Spleen (tissue), 11 donors: Measurements from ENCODE around the gene MELTF. TPM values are rescaled to one million over a fixed set of nuclear protein-coding genes. Genes with fewer than 3 reads are reported as not detected.

Source experiments
- DNase-seq: peaks from one replicate; pipeline ENCODE4 v3.0.0-alpha.2; 2020
- H3K27ac ChIP-seq, 8 donors: fragments of 200-600 bp; sonication (generic) in 7 of 8; 1 replicate in 4 of 8; 2 replicates in 4 of 8; pipeline versions ENCODE4 v1.5.0 to v1.8.0; 2016 to 2021; ENCODE audit warnings: inconsistent platforms in 4 of 8, mild to moderate bottlenecking in 4 of 8, moderate library complexity in 1 of 8
- H3K27me3 ChIP-seq, 7 donors: fragments of 200-600 bp; sonication (generic) in 6 of 7; replicated peaks in 1 of 7; 1 replicate in 4 of 7; 2 replicates in 3 of 7; pipeline versions ENCODE4 v1.5.0 to v1.8.0; 2016 to 2021; ENCODE audit warnings: inconsistent platforms in 3 of 7, mild to moderate bottlenecking in 1 of 7
- H3K36me3 ChIP-seq, 6 donors: fragments of 200-600 bp; sonication (generic) in 5 of 6; 1 replicate in 4 of 6; 2 replicates in 2 of 6; pipeline versions ENCODE4 v1.5.0 to v1.8.0; 2016 to 2021; ENCODE audit warnings: inconsistent platforms in 2 of 6
- H3K4me1 ChIP-seq, 6 donors: fragments of 200-600 bp; sonication (generic) in 5 of 6; 1 replicate in 3 of 6; 2 replicates in 3 of 6; pipeline versions ENCODE4 v1.5.0 to v1.8.0; 2016 to 2021; ENCODE audit warnings: inconsistent platforms in 3 of 6
- H3K4me3 ChIP-seq, 8 donors: fragments of 200-600 bp; sonication (generic) in 7 of 8; 1 replicate in 4 of 8; 2 replicates in 4 of 8; pipeline versions ENCODE4 v1.5.0 to v1.8.0; 2016 to 2021; ENCODE audit warnings: inconsistent platforms in 4 of 8, mild to moderate bottlenecking in 4 of 8, moderate library complexity in 2 of 8
- H3K9me3 ChIP-seq, 8 donors: fragments of 200-600 bp; sonication (generic) in 7 of 8; 1 replicate in 4 of 8; 2 replicates in 4 of 8; pipeline versions ENCODE4 v1.5.0 to v1.8.0; 2016 to 2021; ENCODE audit warnings: inconsistent platforms in 4 of 8
- CTCF ChIP-seq, 11 experiments: fragments of 200-600 bp in 7 of 11; fragments of 450-650 bp in 4 of 11; sonication (generic) in 4 of 11; IDR thresholded peaks in 8 of 11; conservative IDR thresholded peaks in 3 of 11; 1 replicate in 7 of 11; 2 replicates in 4 of 11; pipeline versions ENCODE4 v1.4.0 to v1.8.0; 2016 to 2021; ENCODE audit warnings: antibody characterized with exemption in 11 of 11, inconsistent platforms in 4 of 11, mild to moderate bottlenecking in 1 of 11
- POLR2A ChIP-seq, 3 donors: fragments of 450-650 bp; IDR thresholded peaks; one replicate each; pipeline ENCODE4 v1.5.1; 2017; ENCODE audit warnings: antibody characterized with exemption in 3 of 3, mild to moderate bottlenecking in 1 of 3
- POLR2AphosphoS5 ChIP-seq, 3 donors: sonication (generic); formaldehyde crosslinking; IDR thresholded peaks; one replicate each; pipeline ENCODE4 v1.5.1; 2017; ENCODE audit warnings: antibody characterized with exemption in 3 of 3
- WGBS, 5 donors: extraction: QIAGEN DNeasy Blood & Tissue Kit in 3 of 5; methylation state at CpG; one replicate each; pipeline versions ENCODE4 v1.1.5 to v1.1.7; 2013 to 2018; 5-methylcytosine and 5-hydroxymethylcytosine counted together
- intact Hi-C: fragments of 100-400 bp; cut with DNase I; formaldehyde crosslinking; loops from one replicate; pipeline ENCODE4 v1.15.0; 2023; ENCODE audit warnings: low total_unique reads
- polyA plus RNA-seq, 3 donors: library from polyadenylated mRNA; stranded (reverse); fragments of 200-250 nt; gene quantifications; one replicate each; pipeline ENCODE4 v1.2.1, GENCODE V29; 2013
- total RNA-seq, 7 donors: library from RNA; depleted of rRNA in 3 of 7; stranded (reverse); fragments of >200 nt in 3 of 7; fragmentation: NEBNext Ultra II Directional in 4 of 7; extraction: Animal tissue kit (Norgen Biotek cat#: 25700) in 4 of 7; gene quantifications; one replicate each; pipeline versions ENCODE4 v1.1.0 to v1.2.1, GENCODE V29; 2016 to 2021
- donor health status: healthy with polysubstance abuse.
- donor health status: DM: no; HTN: no; CAD: no; lungs with moderate emphysema.
- donor health status: DM: no; HTN: no; CAD: no.
- donor health status: Bipolar disorder and iron deficiency.
- donor health status: healthy.
- donor health status: DM: no; HTN: no; CAD: no.
- donor health status: DM: yes; HTN: yes; CAD: no.

MELTF gene
- total and polyA plus RNA-seq, 10 donors = 0.41 to 3.9 (median 1.4) TPM

DNA sequence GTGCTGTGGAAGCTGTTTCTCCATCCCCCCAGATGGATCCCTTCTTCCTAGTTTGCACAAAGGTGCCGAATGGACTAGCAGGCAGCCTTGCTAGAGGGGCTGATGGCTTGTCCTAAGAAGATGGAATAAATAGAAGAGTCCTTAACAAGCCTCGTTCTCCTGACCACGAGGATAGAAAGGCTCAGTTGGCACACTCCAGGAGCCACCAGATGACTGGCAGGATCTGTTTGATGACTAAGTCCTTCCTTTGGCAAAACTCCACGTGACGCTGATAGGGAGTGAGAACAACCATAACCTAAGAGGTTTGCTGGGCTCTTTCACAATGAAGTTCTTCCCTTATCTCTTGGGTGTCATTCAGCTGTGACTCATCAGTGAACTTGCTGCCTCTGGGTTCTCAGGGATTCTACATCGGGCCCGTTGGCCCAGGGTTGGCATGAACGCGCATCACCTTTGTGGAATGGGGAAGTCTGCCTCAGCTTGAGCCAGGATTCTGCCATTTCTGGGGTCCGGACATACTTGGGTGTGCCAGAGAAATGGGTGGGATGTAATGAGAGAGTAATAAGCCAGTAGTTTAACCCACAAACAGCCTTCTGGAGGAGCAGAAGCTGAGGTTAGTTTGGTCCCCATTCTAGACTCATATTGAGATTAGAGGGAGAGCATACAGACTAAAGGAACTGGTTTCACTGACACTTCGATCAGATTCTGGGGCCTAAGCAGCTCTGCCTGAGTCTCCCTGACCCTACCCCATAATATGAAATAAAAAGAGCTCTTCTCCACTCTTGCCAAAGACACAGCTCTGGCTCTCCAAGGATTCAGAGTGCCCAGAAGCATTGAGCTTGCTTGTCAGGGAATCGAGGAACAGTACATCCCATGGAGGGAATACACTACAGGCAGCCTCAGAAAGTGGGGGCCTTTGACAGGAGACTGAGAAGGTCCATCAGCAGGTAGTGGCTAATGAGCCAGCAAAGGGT, 2.0 kb upstream of the MELTF start:
- WGBS, 5 donors = 43 to 68% (median 53%) methylated on average over 11 to 12 of the region's 12 CpGs
- no peak for DNase-seq
- TF ChIP-seq CTCF (IDR thresholded peaks at IDR 0.05 in 8 of 11, conservative IDR thresholded peaks at IDR 0.05 in 3 of 11) = no peak
- TF ChIP-seq POLR2AphosphoS5 (IDR thresholded peaks at IDR 0.05) = peak in 1 of 3 donors; percentile 59
- no peak overlapping the region for H3K4me3 ChIP-seq
- no peak overlapping the region for H3K27ac ChIP-seq
- H3K4me1 ChIP-seq = peaks cover 6 to 35% (median 18%) of the 10 kb centered on the region in 6 donors
- no peaks in the 10 kb centered on the region for H3K36me3 ChIP-seq
- H3K27me3 ChIP-seq = peaks cover 0 to 84% (median 21%) of the 10 kb centered on the region in 7 donors
- intact Hi-C loops = no loop called here
- no peaks in the 10 kb centered on the region for H3K9me3 ChIP-seq

DNA sequence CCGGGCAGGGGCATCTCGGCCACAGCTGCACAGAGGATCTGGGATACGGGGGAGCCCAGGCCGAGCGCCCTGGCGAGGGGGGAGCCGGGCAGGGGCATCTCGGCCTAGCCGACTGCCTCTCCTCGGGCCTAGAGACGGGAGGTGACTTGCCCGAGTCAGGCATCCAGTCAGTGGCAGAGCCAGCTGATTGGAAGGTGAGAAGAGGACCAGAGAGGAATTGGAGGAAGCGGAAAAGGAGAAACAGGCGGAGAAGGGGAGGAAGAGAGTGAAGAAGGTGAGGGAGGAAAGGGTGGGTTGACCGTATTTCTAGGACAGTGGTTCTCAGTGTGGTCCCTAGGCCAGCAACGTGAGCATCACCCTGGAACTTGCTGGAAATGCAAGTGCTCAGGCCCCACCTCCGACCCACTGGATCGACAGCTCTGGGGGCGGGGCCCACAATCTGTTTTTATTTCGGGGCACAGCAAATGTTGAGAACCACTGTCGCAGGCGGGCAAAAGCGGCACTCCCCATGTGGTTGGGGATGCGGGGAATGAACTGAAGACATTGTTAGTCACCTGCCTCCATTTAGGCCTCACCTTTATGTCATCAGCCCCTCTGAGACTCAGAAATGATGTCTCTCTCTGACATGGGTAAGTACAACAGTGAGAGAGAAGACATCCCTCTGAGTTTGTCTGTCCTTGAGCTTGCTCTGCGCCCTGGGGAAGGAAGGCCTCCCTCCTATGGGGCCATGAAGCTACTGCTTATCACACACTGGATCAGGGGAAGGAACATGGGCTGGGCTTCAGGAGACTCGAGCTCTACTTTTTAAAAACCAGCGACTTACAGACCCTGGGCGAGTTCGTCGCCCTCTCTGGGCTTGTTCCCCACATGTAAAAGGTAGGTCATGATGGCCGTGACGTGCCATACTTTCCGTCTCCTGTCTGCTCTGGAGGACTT, 1.0 kb upstream of the MELTF start:
- H3K9me3 ChIP-seq = no peaks in the 10 kb centered on the region
- peaks cover 0 to 84% (median 18%) of the 10 kb centered on the region in 7 donors for H3K27me3 ChIP-seq
- no peak overlapping the region for H3K27ac ChIP-seq
- intact Hi-C loops = no loop called here
- 77 to 90% (median 81%) methylated on average over 31 to 33 of the region's 33 CpGs for WGBS, 5 donors
- H3K36me3 ChIP-seq = no peaks in the 10 kb centered on the region
- peak overlapping the region in 1 of 8 donors; percentile 9 for H3K4me3 ChIP-seq
- no peak for TF ChIP-seq POLR2AphosphoS5 (IDR thresholded peaks at IDR 0.05)
- peaks cover 6 to 35% (median 17%) of the 10 kb centered on the region in 6 donors for H3K4me1 ChIP-seq
- no peak for DNase-seq

DNA sequence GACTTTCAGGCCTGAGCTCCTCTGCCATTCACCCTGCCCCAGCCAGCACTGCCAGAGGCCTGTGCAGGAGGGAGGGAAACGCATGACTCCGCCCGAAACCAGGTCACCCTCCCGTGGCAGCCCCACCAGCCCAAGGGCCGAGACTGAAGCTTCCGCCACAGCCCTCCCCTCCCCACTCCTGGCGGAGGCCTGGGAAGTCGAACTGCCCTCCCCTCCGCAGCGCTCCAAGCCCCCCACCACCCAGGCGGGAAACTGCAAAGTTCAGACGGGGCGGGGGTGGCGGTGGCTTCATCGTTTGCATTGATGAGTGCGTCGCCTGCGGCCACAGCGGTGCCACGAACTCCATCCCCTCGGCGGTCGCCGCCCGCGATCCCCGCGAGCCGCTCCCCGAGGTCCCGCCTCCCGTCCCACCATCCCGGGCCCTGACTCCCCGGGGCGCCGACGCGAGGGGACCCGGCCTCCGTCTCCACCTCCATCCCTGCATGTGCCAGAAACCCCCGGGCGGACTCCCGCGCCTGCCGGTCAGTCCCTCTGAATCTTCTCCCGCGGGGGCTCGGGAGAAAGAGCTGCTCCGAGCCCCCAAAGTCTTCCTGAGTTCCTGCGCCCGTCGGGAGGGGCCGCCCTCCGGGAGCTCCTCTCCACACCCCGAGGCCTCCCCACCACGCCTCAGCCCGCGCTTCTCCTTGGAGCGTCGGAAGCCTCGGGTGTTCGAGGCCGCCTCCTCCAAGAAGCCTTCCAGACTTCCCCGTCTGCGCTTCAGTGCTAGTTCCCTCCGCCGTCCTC, 698 bp downstream of the MELTF start:
- no peak for TF ChIP-seq POLR2A (IDR thresholded peaks at IDR 0.05)
- no peak for TF ChIP-seq POLR2AphosphoS5 (IDR thresholded peaks at IDR 0.05)
- no peak for TF ChIP-seq CTCF (IDR thresholded peaks at IDR 0.05 in 8 of 11, conservative IDR thresholded peaks at IDR 0.05 in 3 of 11)
- DNase-seq = peak; percentile 75
- peaks cover 6 to 47% (median 21%) of the 10 kb centered on the region in 6 donors for H3K4me1 ChIP-seq
- intact Hi-C loops = no loop called here
- WGBS, 5 donors = 3 to 8% (median 5%) methylated on average over 25 to 67 of the region's 67 CpGs
- no peak overlapping the region for H3K27ac ChIP-seq
- H3K4me3 ChIP-seq = peak overlapping the region; percentile 25 to 79 (median 48)
- no peaks in the 10 kb centered on the region for H3K36me3 ChIP-seq
- peaks cover 0 to 90% (median 18%) of the 10 kb centered on the region in 7 donors for H3K27me3 ChIP-seq
- no peaks in the 10 kb centered on the region for H3K9me3 ChIP-seq
